Measurements from ENCODE around the gene DNAJC27.

Gene DNAJC27

GRCh38 chr2:24935145-24935544, 36.6 kb downstream of the DNAJC27 start:
- in situ Hi-C loops (cut with HindIII; ENCODE audit: low pct_ligation_motif_present, low pct_unique_long_range_greater_than_20kb, low sequenced_read_pairs), result no loop called here

GRCh38 chr2:24932715-24933114, 39.0 kb downstream of the DNAJC27 start:
- in situ Hi-C loops (cut with HindIII; ENCODE audit: low pct_ligation_motif_present, low pct_unique_long_range_greater_than_20kb, low sequenced_read_pairs), result no loop called here

More at GRCh38 chr2:24935145-24935544, 36.6 kb downstream of the DNAJC27 start:
- no peak for DNase-seq

GRCh38 chr2:24930768-24931167, 41.0 kb downstream of the DNAJC27 start:
- in situ Hi-C loops (cut with HindIII; ENCODE audit: low pct_ligation_motif_present, low pct_unique_long_range_greater_than_20kb, low sequenced_read_pairs), result no loop called here
- no peak for DNase-seq

More at GRCh38 chr2:24932715-24933114, 39.0 kb downstream of the DNAJC27 start:
- no peak for DNase-seq

GRCh38 chr2:24929230-24929629, 42.5 kb downstream of the DNAJC27 start:
- in situ Hi-C loops (cut with HindIII; ENCODE audit: low pct_ligation_motif_present, low pct_unique_long_range_greater_than_20kb, low sequenced_read_pairs), result no loop called here
- no peak for DNase-seq

GRCh38 chr2:24928036-24928435, 43.7 kb downstream of the DNAJC27 start:
- no peak for DNase-seq
- in situ Hi-C loops (cut with HindIII; ENCODE audit: low pct_ligation_motif_present, low pct_unique_long_range_greater_than_20kb, low sequenced_read_pairs), result no loop called here

- in situ Hi-C loops (cut with HindIII; ENCODE audit: low pct_ligation_motif_present, low pct_unique_long_range_greater_than_20kb, low sequenced_read_pairs), result no loop called here
- no peak for DNase-seq
These were observed 45.0 kb downstream of the DNAJC27 start for GRCh38 chr2:24926602-24927252.

- no peak for DNase-seq
- in situ Hi-C loops (cut with HindIII; ENCODE audit: low pct_ligation_motif_present, low pct_unique_long_range_greater_than_20kb, low sequenced_read_pairs), result no loop called here
These were observed 45.5 kb downstream of the DNAJC27 start for GRCh38 chr2:24926220-24926601.

- DNase-seq, result no peak
- in situ Hi-C loops (cut with HindIII; ENCODE audit: low pct_ligation_motif_present, low pct_unique_long_range_greater_than_20kb, low sequenced_read_pairs), result no loop called here
These were observed 45.9 kb downstream of the DNAJC27 start for GRCh38 chr2:24925815-24926214.

GRCh38 chr2:24924732-24925131, 47.0 kb downstream of the DNAJC27 start:
- no peak for DNase-seq
- in situ Hi-C loops (cut with HindIII; ENCODE audit: low pct_ligation_motif_present, low pct_unique_long_range_greater_than_20kb, low sequenced_read_pairs), result no loop called here

GRCh38 chr2:24924266-24924665, 47.5 kb downstream of the DNAJC27 start:
- no peak for DNase-seq
- in situ Hi-C loops (cut with HindIII; ENCODE audit: low pct_ligation_motif_present, low pct_unique_long_range_greater_than_20kb, low sequenced_read_pairs), result no loop called here

GRCh38 chr2:24923106-24923505, 48.6 kb downstream of the DNAJC27 start:
- in situ Hi-C loops (cut with HindIII; ENCODE audit: low pct_ligation_motif_present, low pct_unique_long_range_greater_than_20kb, low sequenced_read_pairs), result no loop called here
- no peak for DNase-seq

GRCh38 chr2:24922556-24922955, 49.2 kb downstream of the DNAJC27 start:
- in situ Hi-C loops (cut with HindIII; ENCODE audit: low pct_ligation_motif_present, low pct_unique_long_range_greater_than_20kb, low sequenced_read_pairs), result no loop called here
- DNase-seq, result no peak

- in situ Hi-C loops (cut with HindIII; ENCODE audit: low pct_ligation_motif_present, low pct_unique_long_range_greater_than_20kb, low sequenced_read_pairs), result no loop called here
- DNase-seq, result peak; percentile 35
These were observed 50.8 kb downstream of the DNAJC27 start for GRCh38 chr2:24920809-24921441.

GRCh38 chr2:24920098-24920808, 51.5 kb downstream of the DNAJC27 start, which contains the start of gene ADCY3:
ADCY3 (minus strand) TSS chr2:24920237; CDS start chr2:24918987, 1,250 bp downstream.
- in situ Hi-C loops (cut with HindIII; ENCODE audit: low pct_ligation_motif_present, low pct_unique_long_range_greater_than_20kb, low sequenced_read_pairs), result no loop called here
- peak; percentile 50 for DNase-seq

- in situ Hi-C loops (cut with HindIII; ENCODE audit: low pct_ligation_motif_present, low pct_unique_long_range_greater_than_20kb, low sequenced_read_pairs), result no loop called here
- DNase-seq, result peak; percentile 31
These were observed 52.2 kb downstream of the DNAJC27 start for GRCh38 chr2:24919506-24920097.

GRCh38 chr2:24919037-24919505, 52.7 kb downstream of the DNAJC27 start:
- in situ Hi-C loops (cut with HindIII; ENCODE audit: low pct_ligation_motif_present, low pct_unique_long_range_greater_than_20kb, low sequenced_read_pairs), result no loop called here
- no peak for DNase-seq

- in situ Hi-C loops (cut with HindIII; ENCODE audit: low pct_ligation_motif_present, low pct_unique_long_range_greater_than_20kb, low sequenced_read_pairs), result no loop called here
- DNase-seq, result no peak
These were observed 53.3 kb downstream of the DNAJC27 start for GRCh38 chr2:24918326-24919036.

- in situ Hi-C loops (cut with HindIII; ENCODE audit: low pct_ligation_motif_present, low pct_unique_long_range_greater_than_20kb, low sequenced_read_pairs), result no loop called here
- no peak for DNase-seq
These were observed 53.9 kb downstream of the DNAJC27 start for GRCh38 chr2:24917731-24918325.

Measured in ACHN (cell line).